GM18861 (cell line): ENCODE results near the gene ZHX3.

Experiments used
- ATAC-seq: cut with Tn5 transposase; IDR thresholded peaks from one replicate; pipeline ENCODE4 v1.9.1; 2021; ENCODE audit not compliant: unreplicated experiment

Gene ZHX3

DNA sequence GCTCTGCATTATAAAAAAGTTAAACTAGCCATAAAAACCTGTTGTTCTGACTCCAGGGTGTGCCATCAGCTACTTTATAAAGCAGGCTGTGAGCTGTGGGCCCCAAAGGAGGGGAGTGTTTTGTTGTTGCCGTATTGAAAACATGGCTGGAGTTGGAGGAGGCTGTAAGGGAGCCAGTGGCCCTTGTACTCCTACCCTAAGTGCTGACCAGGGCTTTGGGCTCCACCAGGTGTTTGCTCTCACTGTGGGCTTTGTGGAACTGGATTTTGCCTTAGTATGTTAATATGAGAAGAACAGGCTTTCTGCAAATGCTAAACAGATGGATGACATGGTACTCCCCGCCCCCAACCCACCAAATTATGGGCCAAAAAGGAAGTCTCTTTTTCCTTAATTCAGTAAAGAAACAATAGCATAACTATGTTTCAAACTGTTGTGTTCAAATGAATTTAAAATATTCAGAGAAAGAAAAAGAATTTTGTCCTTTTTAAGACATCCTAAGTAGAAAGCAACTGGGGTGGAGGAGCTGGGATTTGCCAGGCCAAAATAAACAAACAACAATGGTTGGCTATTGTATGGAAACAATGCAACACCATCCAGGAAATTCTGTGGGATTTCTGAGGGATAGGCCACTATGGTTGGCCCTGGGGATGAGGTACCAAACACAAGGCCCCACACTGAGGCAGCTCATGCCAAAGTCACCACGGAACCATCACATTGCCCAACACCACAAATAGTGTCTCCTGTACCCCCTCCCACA, 116.9 kb downstream of the ZHX3 start:
- ATAC-seq: no peak

DNA sequence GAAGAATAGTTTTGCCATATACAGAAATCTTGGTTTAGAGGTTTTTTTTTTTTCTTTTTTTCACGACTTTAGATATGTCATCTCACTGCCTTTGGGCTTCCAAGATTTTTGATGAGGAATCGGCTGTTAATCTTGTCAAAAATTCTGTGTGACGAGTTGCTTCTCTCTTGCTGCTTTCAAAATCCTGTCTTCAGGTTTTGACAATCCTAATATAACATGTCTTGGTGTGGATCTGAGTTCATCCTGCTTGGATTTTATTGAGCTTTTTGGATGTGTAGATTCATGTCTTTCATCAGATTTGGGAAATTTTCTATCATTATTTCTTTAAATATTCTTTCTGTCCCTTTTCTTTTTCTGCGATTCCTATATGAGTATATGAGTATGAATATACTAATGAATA, 119.1 kb downstream of the ZHX3 start:
- no peak for ATAC-seq

DNA sequence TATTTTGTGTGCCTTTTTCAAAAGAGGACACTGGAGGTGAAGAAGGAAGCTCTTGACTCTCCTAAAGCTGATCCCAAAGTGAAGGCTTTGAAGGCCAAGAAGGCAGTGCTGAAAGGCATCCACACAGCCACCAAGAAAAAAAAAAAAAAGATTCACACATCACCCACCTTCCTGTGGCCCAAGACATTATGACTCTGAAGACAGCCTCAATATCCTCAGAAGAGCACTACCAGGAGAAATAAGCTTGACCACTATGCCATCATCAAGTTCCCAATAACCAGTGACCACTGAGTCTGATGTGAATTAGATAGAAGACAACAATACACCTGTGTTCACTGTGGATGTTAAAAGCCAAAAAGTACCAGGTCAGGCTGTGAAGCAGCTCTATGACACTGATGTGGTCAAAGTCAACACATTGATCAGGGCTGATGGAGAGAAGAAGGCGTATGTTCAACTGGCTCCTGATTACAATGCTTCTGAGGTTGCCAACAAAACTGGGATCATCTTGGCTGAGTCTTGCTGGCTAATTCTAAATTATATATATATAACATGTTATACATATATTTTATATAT, 120.8 kb downstream of the ZHX3 start:
- ATAC-seq: no peak

- ATAC-seq: no peak
Observed at GRCh38 chr20:41192575-41192974, 125.0 kb downstream of the ZHX3 start.

DNA sequence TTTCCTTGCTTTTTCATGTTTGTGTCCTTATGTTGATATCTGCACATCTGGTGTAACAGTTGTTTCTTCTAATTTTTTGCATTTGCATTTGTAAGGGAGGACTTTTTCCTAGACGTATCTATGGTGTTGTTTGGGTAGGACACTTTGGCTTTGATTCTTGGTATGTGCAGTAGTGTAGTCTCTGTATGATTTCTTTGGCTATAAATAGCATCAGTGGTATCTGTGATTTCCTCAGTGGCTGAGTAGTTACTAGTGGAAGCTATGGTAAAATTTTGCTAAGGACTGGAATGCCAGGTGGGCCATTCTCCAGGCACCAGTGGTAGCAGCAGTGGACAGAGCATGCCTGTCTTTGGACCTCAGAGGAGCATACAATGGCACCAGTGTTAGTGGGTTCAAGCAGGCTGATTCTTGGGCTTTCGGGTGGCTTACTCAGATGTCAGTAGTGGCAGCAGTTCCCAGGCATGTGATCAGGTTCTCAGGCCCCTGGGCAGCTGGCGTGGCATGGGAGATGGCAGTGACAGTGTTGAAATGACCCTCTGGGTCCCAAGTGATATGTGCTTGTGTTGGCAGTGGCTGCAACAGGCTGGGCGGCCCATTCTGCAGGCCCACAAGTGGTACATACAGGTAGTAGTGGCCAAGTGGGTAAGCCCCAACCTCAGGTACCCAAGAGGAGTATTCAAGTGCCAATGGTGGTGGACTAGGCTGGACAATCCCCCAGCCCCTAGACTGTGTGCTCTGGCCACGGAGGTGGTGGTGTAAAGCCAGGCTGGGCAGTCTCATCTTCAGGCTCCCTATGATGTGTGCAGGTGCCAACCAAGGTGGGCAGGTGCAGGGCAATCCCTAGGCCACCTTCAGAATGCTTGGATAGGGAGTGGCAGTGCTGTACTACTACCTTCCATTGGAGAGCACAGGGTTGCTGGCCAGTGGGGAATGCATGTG, 125.7 kb downstream of the ZHX3 start:
- no peak for ATAC-seq

- no peak for ATAC-seq
Observed at GRCh38 chr20:41187668-41188067, 129.9 kb downstream of the ZHX3 start.

GRCh38 chr20:41185013-41185757, 132.3 kb downstream of the ZHX3 start:
- ATAC-seq: no peak

DNA sequence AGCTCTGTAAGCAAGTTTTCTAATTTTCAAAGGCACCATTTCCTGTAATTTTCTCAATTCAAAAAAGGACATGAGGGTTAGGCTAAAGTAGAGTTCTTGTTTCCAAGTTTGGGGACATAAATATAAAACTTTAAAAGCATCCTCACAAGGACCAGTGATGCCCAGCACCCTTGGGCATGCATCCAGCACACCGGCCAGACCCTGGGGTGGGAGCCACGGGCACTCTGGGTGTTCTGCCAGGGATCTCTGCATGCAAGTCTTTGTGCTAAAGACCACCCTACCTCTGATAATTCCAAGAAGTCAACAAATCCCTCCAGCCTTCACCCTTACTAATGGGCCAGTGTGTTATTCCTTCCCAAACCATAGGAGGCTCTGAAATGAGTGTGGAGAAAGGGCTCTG, 133.7 kb downstream of the ZHX3 start:
- ATAC-seq: no peak

DNA sequence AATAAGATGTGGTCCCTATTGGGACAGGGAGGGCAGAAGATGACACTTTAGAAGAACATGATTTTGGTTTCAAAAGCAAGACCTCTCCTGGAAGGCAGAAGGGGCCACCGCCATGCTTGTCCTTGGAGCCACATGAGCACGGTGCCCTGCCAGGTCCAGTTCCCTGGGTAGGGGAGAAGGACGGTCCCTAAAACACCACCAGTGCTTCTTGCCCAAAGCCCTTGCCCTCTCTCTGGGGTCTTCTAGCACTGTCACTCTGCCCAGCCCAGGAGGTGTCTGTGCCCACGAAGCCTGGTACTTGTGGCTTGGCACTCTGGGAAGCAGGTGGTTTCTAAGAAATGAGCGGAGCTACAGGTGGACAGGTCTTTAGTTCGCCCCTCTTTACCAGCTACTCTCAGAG, 134.1 kb downstream of the ZHX3 start:
- no peak for ATAC-seq

DNA sequence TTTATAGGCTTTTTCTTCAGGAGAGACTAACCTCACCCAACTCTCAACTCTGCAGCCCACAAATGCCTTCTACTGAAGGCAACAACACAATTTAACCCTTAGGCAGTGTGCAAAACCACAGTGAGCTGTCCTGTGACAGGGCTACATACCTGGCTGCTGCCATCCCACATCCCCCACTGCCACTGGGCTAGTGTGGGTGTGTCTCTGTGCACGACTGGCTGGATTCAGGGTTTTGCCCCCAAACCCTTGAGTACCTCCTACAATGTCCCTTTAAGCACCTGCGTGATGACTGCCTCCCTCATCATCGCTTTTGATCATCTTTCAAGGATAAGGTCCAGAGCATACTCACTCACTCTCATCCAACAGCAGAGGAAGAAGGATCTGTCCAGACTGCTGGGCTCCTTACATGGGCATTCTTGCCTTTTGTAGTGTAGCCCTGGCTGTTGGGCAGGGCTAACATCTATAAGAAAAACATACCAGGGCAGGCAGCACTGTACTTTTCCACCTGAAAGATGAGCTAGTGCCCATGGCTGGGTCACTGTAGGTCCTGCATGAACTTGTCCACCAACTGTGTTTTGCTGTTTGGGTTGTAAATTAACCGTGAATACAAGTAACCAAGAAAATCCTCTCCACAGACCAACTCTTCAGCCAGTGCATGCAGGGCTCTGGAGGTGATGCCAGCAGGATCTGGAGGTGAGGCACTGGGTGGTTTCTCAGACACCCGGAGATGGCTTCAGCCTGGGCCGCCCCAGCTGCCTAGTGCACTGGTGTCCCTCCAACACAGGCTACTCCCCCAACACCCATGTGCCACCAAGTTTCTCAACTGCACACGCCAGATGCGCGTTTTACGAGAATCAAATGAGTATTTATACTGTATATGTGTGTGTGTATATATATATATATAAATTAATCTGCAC, 135.0 kb downstream of the ZHX3 start:
- ATAC-seq: no peak

DNA sequence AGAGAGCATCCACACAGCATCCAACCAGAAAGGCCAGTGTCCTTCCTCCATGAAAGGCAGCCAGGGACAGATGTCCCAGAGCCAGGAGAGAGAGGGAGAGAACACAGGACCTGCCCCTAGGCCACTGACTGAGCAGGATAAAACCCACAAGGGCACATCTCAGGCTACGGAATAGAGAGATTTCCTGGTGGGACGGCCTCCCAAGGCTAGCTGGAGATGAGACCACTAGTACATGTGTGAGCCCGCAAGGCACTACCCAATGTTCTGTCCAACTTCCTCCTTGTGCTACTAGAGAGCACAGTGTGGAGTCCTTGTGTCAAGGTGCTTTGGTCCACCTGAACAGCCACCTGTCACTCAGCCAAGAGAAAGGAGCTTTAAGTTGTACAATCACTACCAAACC, 136.0 kb downstream of the ZHX3 start:
- no peak for ATAC-seq

- no peak for ATAC-seq
Observed at GRCh38 chr20:41180599-41181333, 136.8 kb downstream of the ZHX3 start.

- no peak for ATAC-seq
Observed at GRCh38 chr20:41179961-41180360, 137.6 kb downstream of the ZHX3 start.

DNA sequence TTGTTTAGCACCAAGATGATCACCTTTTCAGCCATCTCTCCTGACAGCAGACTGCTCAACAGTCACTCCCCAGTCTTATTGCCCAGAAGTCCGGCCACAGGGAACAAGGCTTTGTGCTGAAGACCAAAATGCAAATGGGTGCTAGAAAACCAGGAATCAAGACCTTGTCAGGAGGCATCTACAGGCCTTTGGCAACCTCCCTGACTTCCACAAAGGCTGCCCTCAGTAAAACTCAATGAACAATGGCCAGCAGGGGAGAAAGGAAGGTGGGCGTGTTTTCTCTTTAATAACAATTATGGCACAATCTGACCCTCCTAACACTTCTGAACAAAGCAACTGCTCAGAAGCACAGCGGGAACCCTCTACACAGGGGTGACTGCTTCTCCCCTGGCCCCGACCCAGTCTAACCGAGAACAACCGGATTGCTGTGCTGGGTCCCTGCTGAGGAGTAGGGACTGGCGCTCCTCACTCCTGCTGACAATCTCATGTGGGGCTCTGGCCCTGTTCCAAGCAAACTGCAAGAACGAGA, 138.6 kb downstream of the ZHX3 start:
- no peak for ATAC-seq

GRCh38 chr20:41178495-41178894, 139.0 kb downstream of the ZHX3 start:
- no peak for ATAC-seq

DNA sequence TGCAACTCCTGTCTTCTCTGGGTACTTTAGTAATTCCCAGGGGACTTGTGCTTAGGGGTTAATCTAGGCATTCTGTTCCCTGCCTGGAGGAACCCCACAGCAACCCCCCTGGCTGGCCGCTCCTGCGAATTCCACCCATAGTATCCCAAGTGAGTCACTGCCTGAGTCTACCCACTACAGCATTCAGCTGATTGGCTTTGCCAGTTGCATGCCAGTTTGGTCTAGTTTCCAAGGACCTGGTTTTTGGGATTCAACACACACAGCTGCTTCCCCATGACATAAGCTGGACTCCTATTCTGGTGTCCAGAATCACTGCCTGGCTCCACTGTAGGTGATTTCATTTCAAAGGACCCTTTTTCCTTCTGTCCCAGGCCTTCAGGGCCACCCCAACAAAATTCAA, 139.9 kb downstream of the ZHX3 start:
- no peak for ATAC-seq

GRCh38 chr20:41176711-41177552, 140.6 kb downstream of the ZHX3 start:
- no peak for ATAC-seq

DNA sequence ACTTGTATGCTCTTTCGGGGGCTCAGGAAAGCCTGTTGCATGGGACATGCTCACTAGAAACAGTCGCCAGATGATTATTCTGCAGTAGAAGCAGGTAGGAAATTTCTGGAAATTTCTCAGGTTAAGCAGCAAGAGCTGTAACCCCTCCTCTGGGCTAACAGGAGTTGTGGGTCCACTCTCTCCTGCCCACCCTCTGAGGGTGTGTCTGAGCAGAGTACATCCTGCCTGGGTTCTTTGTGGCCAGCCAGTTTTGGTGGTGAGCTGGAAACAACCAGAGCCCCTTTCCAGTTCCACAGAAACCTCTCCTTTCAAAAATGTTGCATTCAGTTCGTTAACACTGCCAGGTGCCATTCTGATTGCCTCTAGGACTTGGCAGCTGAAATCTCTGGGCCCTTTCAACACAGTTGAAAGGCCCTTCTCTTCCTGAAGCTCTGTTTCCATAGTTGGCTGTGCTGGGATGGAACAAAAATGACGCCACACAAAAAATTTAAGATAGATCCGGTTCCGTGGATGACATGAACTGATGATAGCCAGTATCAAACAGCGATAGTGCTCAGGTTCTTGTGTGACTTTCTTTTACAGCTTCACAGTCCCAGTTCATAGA, 141.7 kb downstream of the ZHX3 start:
- no peak for ATAC-seq
